Mesendoderm (in vitro differentiated cells): ENCODE data around the gene NAA16.
"Not testable (repeated sequence)": the region's sequence is repeated elsewhere in the genome, so short reads cannot be mapped to it uniquely, and the experiment has no call there.

ENCODE experiments used
- DNase-seq: peaks from one replicate; pipeline ENCODE4 v3.0.0; 2013
- H2AK5ac ChIP-seq: 2 replicates; pipeline ENCODE4 v1.6.1; 2013; ENCODE audit warnings: low read length, inconsistent platforms
- H2BK120ac ChIP-seq: 2 replicates; pipeline ENCODE4 v1.6.1; 2013; ENCODE audit warnings: low read depth, mild to moderate bottlenecking, low read length, moderate library complexity, mixed read lengths
- H2BK15ac ChIP-seq: replicated peaks from 2 replicates; pipeline ENCODE4 v1.6.1; 2013; ENCODE audit warnings: low read depth, mild to moderate bottlenecking, moderate library complexity
- H2BK5ac ChIP-seq: 2 replicates; pipeline ENCODE4 v1.6.1; 2013; ENCODE audit warnings: low read length, inconsistent platforms
- H3K18ac ChIP-seq: 2 replicates; pipeline ENCODE4 v1.6.1; 2013; ENCODE audit warnings: mild to moderate bottlenecking, low read length, mixed read lengths
- H3K23ac ChIP-seq: one replicate; pipeline ENCODE4 v1.6.1; 2013; ENCODE audit warnings: low read length
- H3K27ac ChIP-seq: 2 replicates; pipeline ENCODE4 v1.5.1; 2013; ENCODE audit warnings: low read depth, mild to moderate bottlenecking, inconsistent platforms, low read length, moderate library complexity
- H3K27me3 ChIP-seq: 2 replicates; pipeline ENCODE4 v1.6.1; 2013; ENCODE audit warnings: low read length, control low read depth, mild to moderate bottlenecking, inconsistent platforms; ENCODE audit not compliant: insufficient read depth, poor library complexity
- H3K36me3 ChIP-seq: 2 replicates; pipeline ENCODE4 v1.6.1; 2013; ENCODE audit warnings: low read length, inconsistent platforms; ENCODE audit not compliant: control insufficient read depth, insufficient read depth
- H3K4ac ChIP-seq: one replicate; pipeline ENCODE4 v1.6.1; 2013; ENCODE audit warnings: low read depth, mild to moderate bottlenecking, low read length, moderate library complexity
- H3K4me1 ChIP-seq: 2 replicates; pipeline ENCODE4 v1.6.1; 2013; ENCODE audit warnings: low read depth, low read length, inconsistent platforms; ENCODE audit not compliant: control insufficient read depth
- H3K4me2 ChIP-seq: 2 replicates; pipeline ENCODE4 v1.6.1; 2013; ENCODE audit warnings: low read length
- H3K4me3 ChIP-seq: 2 replicates; pipeline ENCODE4 v1.5.1; 2013; ENCODE audit warnings: mild to moderate bottlenecking, low read length
- H3K56ac ChIP-seq: one replicate; pipeline ENCODE4 v1.6.1; 2013; ENCODE audit warnings: low read length
- H3K79me1 ChIP-seq: 2 replicates; pipeline ENCODE4 v1.6.1; 2013; ENCODE audit warnings: low read length, inconsistent platforms
- H3K79me2 ChIP-seq: 2 replicates; pipeline ENCODE4 v1.6.1; 2013; ENCODE audit warnings: mild to moderate bottlenecking, low read length; ENCODE audit not compliant: control insufficient read depth, insufficient read depth
- H3K9ac ChIP-seq: 2 replicates; pipeline ENCODE4 v1.6.1; 2013; ENCODE audit warnings: low read length, inconsistent platforms
- H4K5ac ChIP-seq: one replicate; pipeline ENCODE4 v1.6.1; 2013; ENCODE audit warnings: low read length
- H4K8ac ChIP-seq: one replicate; pipeline ENCODE4 v1.6.1; 2013; ENCODE audit warnings: low read depth, mild to moderate bottlenecking, control low read depth, low read length, moderate library complexity
- WGBS: extraction: QIAGEN DNeasy Blood & Tissue Kit; methylation state at CpG from one replicate; pipeline ENCODE4 v1.1.7; 2013; ENCODE audit warnings: low lambda C conversion rate, missing lambda C conversion rate; ENCODE audit not compliant: insufficient coverage; ENCODE audit errors: extremely low coverage; 5-methylcytosine and 5-hydroxymethylcytosine counted together

Gene NAA16

GRCh38 chr13:41273831-41274441, 37.1 kb upstream of the NAA16 start:
- H3K4me2 ChIP-seq, result no peak overlapping the region
- WGBS, result no CpG with 5 or more reads among the region's 3 CpGs
- H3K4me3 ChIP-seq, result no peak overlapping the region

GRCh38 chr13:41274881-41275280, 36.2 kb upstream of the NAA16 start:
- no peaks in the 10 kb centered on the region for H3K79me1 ChIP-seq
- no peak overlapping the region for H2BK5ac ChIP-seq
- no peak overlapping the region for H3K4me3 ChIP-seq
- no peak overlapping the region for H2AK5ac ChIP-seq
- no peaks in the 10 kb centered on the region for H3K4me1 ChIP-seq
- H3K9ac ChIP-seq, result no peak overlapping the region
- H3K27ac ChIP-seq, result no peak overlapping the region
- H3K36me3 ChIP-seq, result no peaks in the 10 kb centered on the region
- no peak overlapping the region for H4K8ac ChIP-seq
- no CpG with 5 or more reads among the region's 11 CpGs for WGBS
- H3K4me2 ChIP-seq, result no peak overlapping the region
- H3K56ac ChIP-seq, result no peak overlapping the region
- H3K23ac ChIP-seq, result no peak overlapping the region
- no peak overlapping the region for H2BK120ac ChIP-seq
- no peaks in the 10 kb centered on the region for H3K79me2 ChIP-seq
- H4K5ac ChIP-seq, result no peak overlapping the region
- H3K4ac ChIP-seq, result no peak overlapping the region
- H3K27me3 ChIP-seq, result no peaks in the 10 kb centered on the region
- no peak for DNase-seq
- H3K18ac ChIP-seq, result no peak overlapping the region
- H2BK15ac ChIP-seq, result no peak overlapping the region

More at GRCh38 chr13:41273831-41274441, 37.1 kb upstream of the NAA16 start:
- no peak overlapping the region for H2BK5ac ChIP-seq
- no peak overlapping the region for H3K27ac ChIP-seq
- no peak overlapping the region for H2BK120ac ChIP-seq
- no peaks in the 10 kb centered on the region for H3K79me2 ChIP-seq
- no peak overlapping the region for H4K8ac ChIP-seq
- H3K36me3 ChIP-seq, result no peaks in the 10 kb centered on the region
- no peak overlapping the region for H3K23ac ChIP-seq
- no peaks in the 10 kb centered on the region for H3K27me3 ChIP-seq
- H3K18ac ChIP-seq, result no peak overlapping the region
- H3K56ac ChIP-seq, result no peak overlapping the region
- no peaks in the 10 kb centered on the region for H3K79me1 ChIP-seq
- no peaks in the 10 kb centered on the region for H3K4me1 ChIP-seq
- no peak overlapping the region for H3K4ac ChIP-seq
- no peak overlapping the region for H2AK5ac ChIP-seq
- no peak overlapping the region for H4K5ac ChIP-seq
- DNase-seq, result peak; percentile 28
- H2BK15ac ChIP-seq, result no peak overlapping the region
- no peak overlapping the region for H3K9ac ChIP-seq

- H3K23ac ChIP-seq, result no peak overlapping the region
- H2AK5ac ChIP-seq, result no peak overlapping the region
- no peaks in the 10 kb centered on the region for H3K79me1 ChIP-seq
- no peaks in the 10 kb centered on the region for H3K4me1 ChIP-seq
- H3K27me3 ChIP-seq, result no peaks in the 10 kb centered on the region
- H3K18ac ChIP-seq, result no peak overlapping the region
- H3K56ac ChIP-seq, result no peak overlapping the region
- no peak overlapping the region for H2BK15ac ChIP-seq
- no peak overlapping the region for H4K5ac ChIP-seq
- H3K4ac ChIP-seq, result no peak overlapping the region
- no peaks in the 10 kb centered on the region for H3K36me3 ChIP-seq
- no peak overlapping the region for H3K27ac ChIP-seq
- no peak overlapping the region for H3K4me3 ChIP-seq
- H3K79me2 ChIP-seq, result no peaks in the 10 kb centered on the region
- H2BK120ac ChIP-seq, result no peak overlapping the region
- no peak overlapping the region for H4K8ac ChIP-seq
- DNase-seq, result peak; percentile 3
- H3K9ac ChIP-seq, result no peak overlapping the region
- H3K4me2 ChIP-seq, result no peak overlapping the region
- H2BK5ac ChIP-seq, result no peak overlapping the region
These were observed 34.2 kb upstream of the NAA16 start for GRCh38 chr13:41276824-41277223.

- not testable (repeated sequence) for H3K9ac ChIP-seq, H2BK15ac ChIP-seq, H3K79me1 ChIP-seq, H4K5ac ChIP-seq, H3K4me1 ChIP-seq, H3K4ac ChIP-seq, H3K36me3 ChIP-seq, H2AK5ac ChIP-seq, H3K56ac ChIP-seq, H3K18ac ChIP-seq, H4K8ac ChIP-seq, H3K79me2 ChIP-seq, H3K27me3 ChIP-seq, H3K4me2 ChIP-seq, H2BK120ac ChIP-seq, H2BK5ac ChIP-seq, DNase-seq, H3K23ac ChIP-seq, H3K27ac ChIP-seq, H3K4me3 ChIP-seq
- no CpG with 5 or more reads among the region's 2 CpGs for WGBS
These were observed 31.9 kb upstream of the NAA16 start for GRCh38 chr13:41279156-41279555.

- Histone ChIP-seq H3K79me1 (no peaks in the 10 kb centered on the region), H2BK5ac (no peak overlapping the region), H3K56ac (no peak overlapping the region), H3K27me3 (no peaks in the 10 kb centered on the region), H3K4me3 (no peak overlapping the region), H2BK15ac (no peak overlapping the region), H3K27ac (no peak overlapping the region), H4K8ac (no peak overlapping the region), H3K18ac (no peak overlapping the region), H2AK5ac (no peak overlapping the region), H3K79me2 (no peaks in the 10 kb centered on the region), H3K9ac (no peak overlapping the region), H3K36me3 (no peaks in the 10 kb centered on the region), H3K4me1 (no peaks in the 10 kb centered on the region), H3K4ac (no peak overlapping the region), H2BK120ac (no peak overlapping the region), H4K5ac (no peak overlapping the region), H3K23ac (no peak overlapping the region), H3K4me2 (no peak overlapping the region)
- DNase-seq, result no peak
- no CpG with 5 or more reads among the region's 5 CpGs for WGBS
These were observed 28.9 kb upstream of the NAA16 start for GRCh38 chr13:41282129-41282571.
